GM12878 (cell line): Measurements from ENCODE around the gene STAT3. TPM values are rescaled to one million over a fixed set of nuclear protein-coding genes. Genes with fewer than 3 reads are reported as not detected.

ENCODE experiments used
- ATAC-seq: fragments of 200-7000 bp; cut with Tn5 transposase; 3 replicates; pipeline ENCODE4 v1.9.1; 2020; ENCODE audit warnings: mild to moderate bottlenecking, moderate library complexity
- BruUV-seq: library from RNA; stranded (reverse); fragments of 400-500 nt; replicated peaks from 2 replicates; lab custom pipeline; 2021; lab: Mats Ljungman, UMichigan
- CTCF ChIA-PET: fragments of 300-600 bp; sonication (Branson Sonifier 250); formaldehyde crosslinking; extraction: SDS; loops from one replicate; lab custom pipeline; 2021; ENCODE audit warnings: inconsistent platforms; lab: Yijun Ruan, JAX
- POLR2A ChIA-PET: fragments of 350-600 bp; formaldehyde crosslinking; extraction: SDS; loops from one replicate; lab custom pipeline; 2021; ENCODE audit warnings: inconsistent platforms; lab: Charles Lee
- RAD21 ChIA-PET: fragments of 300-600 bp; sonication (Branson Sonifier 250); formaldehyde crosslinking; loops from one replicate; lab custom pipeline; 2023; ENCODE audit warnings: antibody characterized with exemption; ENCODE audit not compliant: unreplicated experiment; lab: Charles Lee
- SMC1A ChIA-PET: fragments of 300-600 bp; sonication (Branson Sonifier 250); formaldehyde crosslinking; loops from one replicate; lab custom pipeline; 2023; ENCODE audit not compliant: unreplicated experiment, uncharacterized antibody; lab: Charles Lee
- DNase-seq: peaks from one replicate; pipeline ENCODE4 v3.0.0-alpha.2; 2011; ENCODE audit warnings: low read depth, low spot score
- FAIRE-seq: peaks from 3 replicates; lab custom pipeline; 2011; peaks lifted over from hg19 to GRCh38; lab: Jason Lieb, UNC
- H2AFZ ChIP-seq: 2 replicates; pipeline ENCODE4 v1.6.0; 2011; ENCODE audit warnings: low read depth, low read length, control low read depth; ENCODE audit not compliant: control insufficient read depth
- H3K27ac ChIP-seq: 2 replicates; pipeline ENCODE4 v1.5.1; 2011; ENCODE audit warnings: control low read depth; ENCODE audit not compliant: control insufficient read depth, insufficient read depth
- H3K27me3 ChIP-seq, 2 experiments: replicated peaks in 1 of 2; 2 replicates each; pipeline versions ENCODE4 v1.6.0 to v1.6.1; 2011; ENCODE audit warnings: low read length in 1 of 2; ENCODE audit not compliant: control insufficient read depth in 2 of 2, insufficient read depth in 2 of 2
- H3K36me3 ChIP-seq, 2 experiments: 2 replicates each; pipeline ENCODE4 v1.5.1; 2011; ENCODE audit warnings: low read length in 1 of 2; ENCODE audit not compliant: control insufficient read depth in 2 of 2, insufficient read depth in 2 of 2
- H3K4me1 ChIP-seq: 2 replicates; pipeline ENCODE4 v1.6.1; 2011; ENCODE audit warnings: mild to moderate bottlenecking, low read length, moderate library complexity, mixed read lengths; ENCODE audit not compliant: control insufficient read depth, insufficient read depth
- H3K4me2 ChIP-seq: 2 replicates; pipeline ENCODE4 v1.6.0; 2011; ENCODE audit warnings: control low read depth; ENCODE audit not compliant: control insufficient read depth, insufficient read depth
- H3K4me3 ChIP-seq: fragments of 200-600 bp; sonication (generic); 2 replicates; pipeline ENCODE4 v1.5.1; 2016
- H3K79me2 ChIP-seq: 2 replicates; pipeline ENCODE4 v1.6.0; 2011; ENCODE audit warnings: low read length; ENCODE audit not compliant: control insufficient read depth, insufficient read depth
- H3K9ac ChIP-seq: 2 replicates; pipeline ENCODE4 v1.8.0; 2011; ENCODE audit warnings: low read length, control low read depth, mixed read lengths; ENCODE audit not compliant: control insufficient read depth, insufficient read depth
- H3K9me3 ChIP-seq: replicated peaks from 3 replicates; pipeline ENCODE4 v1.5.1; 2011; ENCODE audit warnings: mild to moderate bottlenecking, low read length; ENCODE audit not compliant: control insufficient read depth, insufficient read depth
- H4K20me1 ChIP-seq: 2 replicates; pipeline ENCODE4 v1.6.0; 2011; ENCODE audit not compliant: control insufficient read depth, insufficient read depth
- CEBPZ ChIP-seq: fragments of 150-350 bp; IDR thresholded peaks from 2 replicates; pipeline ENCODE4 v1.6.1; 2016; ENCODE audit warnings: low read depth, low read length
- CREM ChIP-seq: IDR thresholded peaks from 2 replicates; pipeline ENCODE4 v1.6.1; 2014; ENCODE audit warnings: antibody characterized with exemption, low read depth
- EGR1 ChIP-seq, 2 experiments: IDR thresholded peaks; 1 replicate in 1 of 2; 2 replicates in 1 of 2; pipeline ENCODE4 v1.6.1; 2011 to 2012; ENCODE audit warnings: low read depth in 2 of 2, low read length in 2 of 2, borderline replicate concordance in 1 of 2, mild to moderate bottlenecking in 1 of 2, moderate library complexity in 1 of 2
- HSF1 ChIP-seq: fragments of 150-350 bp; IDR thresholded peaks from 2 replicates; pipeline ENCODE4 v1.6.1; 2014; ENCODE audit warnings: mild to moderate bottlenecking, low read depth, low read length
- NFXL1 ChIP-seq: fragments of 450-650 bp; IDR thresholded peaks from 2 replicates; pipeline ENCODE4 v1.6.1; 2017; ENCODE audit warnings: antibody characterized with exemption, mild to moderate bottlenecking, borderline replicate concordance
- NR2F1 ChIP-seq: fragments of 450-650 bp; conservative IDR thresholded peaks from 2 replicates; pipeline ENCODE4 v1.6.1; 2017; ENCODE audit warnings: mild to moderate bottlenecking
- STAT1 ChIP-seq: fragments of 450-650 bp; conservative IDR thresholded peaks from 2 replicates; pipeline ENCODE4 v1.6.1; 2014; ENCODE audit warnings: antibody characterized with exemption, mild to moderate bottlenecking
- STAT3 ChIP-seq: IDR thresholded peaks from 2 replicates; pipeline ENCODE4 v1.6.1; 2011; ENCODE audit warnings: low read depth, low read length, improper control_type of control experiment
- ZNF274 ChIP-seq: IDR thresholded peaks from one replicate; pipeline ENCODE4 v1.8.0; 2011; ENCODE audit not compliant: insufficient read length, insufficient read depth
- WGBS: methylation state at CpG from one replicate; pipeline ENCODE4 v1.1.6; 2016; ENCODE audit warnings: low lambda C conversion rate; ENCODE audit not compliant: insufficient replicate concordance, insufficient coverage; ENCODE audit errors: missing lambda C conversion rate; 5-methylcytosine and 5-hydroxymethylcytosine counted together
- in situ Hi-C: fragments of 300-500 bp; cut with MboI; formaldehyde crosslinking; loops from 9 replicates; pipeline ENCODE4 v1.14.3; 2018; ENCODE audit warnings: mixed read lengths
- intact Hi-C: fragments of 100-400 bp; cut with micrococcal nuclease; formaldehyde crosslinking; loops from one replicate; pipeline ENCODE4 v1.14.2; 2022; ENCODE audit not compliant: unreplicated experiment
- polyA plus RNA-seq, 11 experiments: library from polyadenylated mRNA; depleted of rRNA in 4 of 11; unstranded in 6 of 11; stranded (reverse) in 5 of 11; fragments of >200 nt; fragmentation: Nextera tagmentation in 4 of 11; fragmentation: Illumina TruSeq in 1 of 11; extraction: Ambion mirVana in 4 of 11; extraction: Trizol in 1 of 11; gene quantifications; 1 replicate in 1 of 11; 2 replicates in 10 of 11; pipeline versions ENCODE4 v1.2.1 to v1.2.3, GENCODE V29; 2011 to 2016; ENCODE audit warnings: inconsistent platforms in 2 of 11, missing spikeins in 2 of 11, low read depth in 1 of 11
- total RNA-seq, 4 experiments: library from RNA; depleted of rRNA in 3 of 4; stranded (reverse); fragments of >200 nt in 3 of 4; fragmentation: Illumina TruSeq in 1 of 4; extraction: Trizol in 1 of 4; gene quantifications; 2 replicates each; pipeline versions ENCODE4 v1.2.1 to v1.2.3, GENCODE V29; 2013 to 2021

Gene STAT3
- total and polyA plus RNA-seq, 10 of the 15 experiments (the other 5 are each of a cell fraction or from before 2014, with no cell fraction given): 18.4 to 96.4 (median 60.9) TPM

- in situ Hi-C loops: no loop called here
- DNase-seq (no peak), ATAC-seq (no peak), FAIRE-seq (no peak)
- H4K20me1 ChIP-seq: no peaks in the 10 kb centered on the region; the same call in 1 of the 2 replicates
- CTCF ChIA-PET: interaction anchor here (0.6 to 16.2 kb wide), 11 partner anchors 19 to 188 kb away, joined by 3 to 732 read pairs (median 5); no protein-coding TSS in a partner anchor
- no peak overlapping the region for H3K9ac ChIP-seq
- no peak overlapping the region for H3K4me2 ChIP-seq
- no TSS peak for BruUV-seq
- TF ChIP-seq NFXL1 (no peak), HSF1 (no peak), CREM (no peak), NR2F1 (no peak), STAT3 (no peak), ZNF274 (no peak), STAT1 (no peak), CEBPZ (no peak), EGR1 (IDR thresholded peaks at IDR 0.05; ENCODE audit: borderline replicate concordance in 1 of 2, low read depth in 2 of 2, low read length in 2 of 2) (no peak)
- RAD21 ChIA-PET: interaction anchor here (0.7 to 2.1 kb wide), 6 partner anchors 13 to 187 kb away, joined by 3 to 6 read pairs (median 4); no protein-coding TSS in a partner anchor
- 4% methylated on average over 5 of the region's 5 CpGs for WGBS
- POLR2A ChIA-PET: interaction anchor here (1.3 kb wide), 1 partner anchor 120 kb away, joined by 3 read pairs; no protein-coding TSS in a partner anchor
- H3K4me3 ChIP-seq: no peak overlapping the region
- SMC1A ChIA-PET: interaction anchor here (0.8 to 22.3 kb wide), 6 partner anchors 13 to 519 kb away, joined by 3 to 528 read pairs (median 4); partner anchors contain the start of gene CAVIN1
- intact Hi-C loops: loop anchor here (5.0 to 10.0 kb wide), 3 partner anchors 108 to 225 kb away; partner anchors contain the start of genes HCRT and KCNH4
- no peaks in the 10 kb centered on the region for H3K27me3 ChIP-seq
- H3K79me2 ChIP-seq: no peaks in the 10 kb centered on the region
- H3K9me3 ChIP-seq: no peaks in the 10 kb centered on the region
- no peak overlapping the region for H2AFZ ChIP-seq
- H3K36me3 ChIP-seq: no peaks in the 10 kb centered on the region
- H3K4me1 ChIP-seq: peaks cover 4% of the 10 kb centered on the region; the same call in 1 of the 2 replicates
- no peak overlapping the region for H3K27ac ChIP-seq
These were observed 21.5 kb upstream of the STAT3 start for GRCh38 chr17:42409523-42410318.
